Measurements from ENCODE around the gene COQ4.
"Not testable (repeated sequence)": the region's sequence is repeated elsewhere in the genome, so short reads cannot be mapped to it uniquely, and the experiment has no call there.

The COQ4 gene

DNA sequence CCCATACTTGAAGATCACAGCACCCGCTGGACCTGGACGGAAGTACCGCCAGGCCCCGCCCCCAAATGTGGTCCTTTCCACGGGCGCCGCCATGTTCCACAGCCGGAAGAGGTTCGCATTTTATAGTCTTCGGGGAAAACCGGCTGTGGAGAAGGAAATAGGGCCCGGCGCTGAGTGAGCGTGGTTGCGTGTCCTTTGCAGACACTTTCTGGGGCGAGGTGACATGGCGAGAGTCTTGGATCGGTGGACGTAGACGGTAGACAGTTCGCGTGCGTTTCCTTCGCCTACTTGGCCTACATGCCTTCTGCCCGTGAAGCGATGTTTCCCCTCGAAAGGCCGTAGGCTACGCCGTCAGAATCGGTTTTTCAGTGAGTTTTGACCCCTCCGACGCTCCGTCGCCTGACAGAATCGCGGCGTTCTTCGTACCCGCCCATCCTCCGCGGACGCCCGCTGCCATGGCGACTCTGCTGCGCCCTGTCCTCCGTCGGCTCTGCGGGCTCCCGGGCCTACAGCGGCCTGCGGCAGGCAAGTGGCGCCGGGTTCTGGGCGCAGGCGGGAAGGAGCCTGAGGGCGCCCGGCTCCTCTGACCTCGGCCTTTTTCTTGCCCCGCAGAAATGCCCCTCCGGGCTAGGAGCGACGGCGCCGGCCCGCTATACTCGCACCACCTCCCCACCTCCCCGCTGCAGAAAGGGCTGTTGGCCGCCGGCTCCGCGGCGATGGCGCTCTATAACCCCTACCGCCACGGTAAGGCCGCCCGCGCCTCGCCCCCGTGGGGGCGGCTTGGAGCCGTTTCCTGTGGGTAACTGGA is at the start of gene COQ4, which contains the start of gene TRUB2:
Gene COQ4 (plus strand): TSS at position 436 of the 808 bp plus-strand sequence. CDS start 20 bp downstream, at position 456.
Gene TRUB2 (minus strand): TSS at position 44 of the 808 bp plus-strand sequence. CDS start 39 bp downstream, at position 5.
- peak; percentile 74 to 87 for DNase-seq

- DNase-seq, result no peak
These were observed 48.4 kb upstream of the COQ4 start for GRCh38 chr9:128274245-128274644.

DNA sequence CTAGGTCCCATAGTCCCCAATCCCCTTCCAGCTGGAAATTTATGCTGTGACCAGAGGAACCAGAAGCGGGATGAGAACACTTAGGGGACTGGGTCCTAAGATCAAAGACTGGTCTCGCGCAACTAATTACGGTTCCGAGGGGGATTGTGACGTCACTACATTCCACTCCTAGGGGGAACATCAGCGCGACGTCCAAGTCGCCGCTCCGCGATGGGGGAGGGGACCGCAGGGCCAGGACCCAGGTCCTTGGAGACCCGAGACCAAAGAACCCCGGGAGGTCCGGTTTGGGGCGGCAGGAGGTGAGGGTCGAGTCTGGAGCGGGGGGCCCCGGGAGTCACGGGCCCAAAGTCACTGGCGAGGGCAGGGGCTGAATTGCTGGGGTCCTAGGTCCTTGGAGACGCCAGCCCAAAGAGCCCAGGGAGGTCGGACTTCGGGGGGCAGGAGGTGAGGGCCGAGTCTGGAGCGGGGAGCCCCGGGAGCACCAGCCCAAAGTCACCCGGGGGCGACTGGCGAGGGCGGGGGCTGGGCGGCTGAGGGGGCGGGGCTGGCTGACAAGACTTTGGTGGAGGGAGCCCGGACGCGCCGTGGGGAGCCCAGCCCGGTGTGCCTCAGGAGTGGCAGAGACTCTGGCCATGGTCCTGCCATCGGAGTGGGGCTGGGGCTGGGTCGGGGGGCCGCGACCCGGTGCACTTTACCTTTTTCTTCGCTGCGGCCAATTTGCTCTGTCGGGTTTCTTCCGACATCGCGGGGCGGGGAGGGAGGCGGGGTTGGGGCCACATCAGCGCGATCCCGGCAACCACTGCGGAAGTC is 47.2 kb upstream of the COQ4 start, which contains the start of gene GOLGA2:
Gene GOLGA2 (minus strand): TSS at position 810 of the 810 bp plus-strand sequence. CDS start 31 bp downstream, at position 779.
- no peak for DNase-seq

GRCh38 chr9:128276008-128276573 is 46.5 kb upstream of the COQ4 start, which contains the start of gene SWI5:
Gene SWI5, plus strand, starts transcription at chr9:128276276.
- peak; percentile 90 to 98 for DNase-seq

DNA sequence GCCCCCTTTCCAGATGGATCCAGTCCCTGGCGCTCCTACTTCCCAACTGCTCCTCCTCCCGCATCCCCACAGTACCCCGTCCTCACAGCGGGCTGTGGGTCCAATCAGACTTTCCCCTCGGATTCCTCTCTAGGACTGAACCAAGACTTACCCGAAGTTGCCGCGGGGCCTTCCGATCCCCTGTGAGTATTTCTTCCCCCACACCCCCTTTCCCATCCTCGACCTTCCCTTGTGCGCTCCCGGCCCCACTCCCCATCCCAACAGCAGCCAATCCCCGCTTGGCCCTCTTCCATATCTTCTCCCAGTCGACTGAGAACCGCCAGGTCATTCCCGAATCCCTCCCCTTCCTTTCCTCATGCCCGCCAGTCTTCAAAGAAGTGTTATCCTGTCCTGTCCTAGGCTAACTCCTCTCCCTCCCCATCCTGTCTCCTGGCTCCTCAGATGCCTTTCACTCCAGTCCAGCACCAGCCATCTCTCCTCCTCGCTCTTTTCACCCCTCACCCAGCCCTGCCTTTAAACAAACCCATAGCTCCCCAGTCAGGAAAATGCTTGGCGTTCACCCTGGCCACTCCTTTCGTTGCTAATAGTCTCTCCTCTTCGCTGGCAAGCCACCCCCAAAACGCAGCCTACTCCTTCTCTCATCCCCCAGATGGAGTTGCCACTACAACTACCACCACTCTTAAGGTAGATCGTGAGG is 45.9 kb upstream of the COQ4 start:
- no peak for DNase-seq

GRCh38 chr9:128279088-128280073 is 43.3 kb upstream of the COQ4 start:
- DNase-seq, result not testable (repeated sequence)

- no peak for DNase-seq
These were observed 42.5 kb upstream of the COQ4 start for GRCh38 chr9:128280084-128280622.

DNA sequence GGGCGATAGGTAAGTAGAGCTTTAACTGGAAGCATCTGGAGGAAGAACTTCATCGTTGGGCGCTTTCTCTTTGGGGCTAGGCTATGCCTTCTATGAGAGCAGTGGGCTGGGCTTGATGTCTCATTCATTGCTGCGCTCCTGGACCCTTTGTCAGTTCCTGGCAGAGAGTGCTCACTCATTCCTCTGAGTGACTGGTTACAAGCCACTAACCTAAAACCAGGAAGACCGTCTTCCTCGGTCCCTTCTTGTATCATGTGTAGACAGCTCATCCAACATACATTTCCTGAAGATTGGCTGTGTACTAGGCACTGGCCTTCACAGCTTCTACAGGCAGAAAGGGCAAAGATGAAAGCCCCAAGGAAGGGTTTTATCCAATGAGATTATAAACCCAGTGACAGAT is 40.1 kb upstream of the COQ4 start:
- no peak for DNase-seq

GRCh38 chr9:128285033-128285784 is 37.4 kb upstream of the COQ4 start:
- DNase-seq, result no peak

DNA sequence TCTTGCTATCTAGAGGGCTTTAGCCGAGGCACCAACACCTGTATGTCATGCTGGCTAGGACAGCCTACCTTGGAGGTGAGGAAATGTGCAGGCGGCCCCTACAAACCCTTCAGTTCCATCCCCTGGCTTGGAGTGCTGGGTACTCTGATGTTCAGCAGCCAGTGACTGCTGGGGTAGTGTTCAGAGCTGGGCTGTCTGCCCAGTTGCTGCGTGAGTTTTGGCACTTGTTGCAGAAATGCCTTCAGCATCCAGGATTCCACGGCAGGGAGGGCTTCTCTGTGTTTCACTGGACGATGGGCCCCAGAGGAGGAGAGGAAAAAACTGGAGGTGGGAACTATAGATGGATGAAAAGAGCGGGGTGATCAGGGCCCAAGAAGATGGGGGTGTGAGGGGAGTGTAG is 36.2 kb upstream of the COQ4 start:
- DNase-seq, result peak; percentile 14 to 55

DNA sequence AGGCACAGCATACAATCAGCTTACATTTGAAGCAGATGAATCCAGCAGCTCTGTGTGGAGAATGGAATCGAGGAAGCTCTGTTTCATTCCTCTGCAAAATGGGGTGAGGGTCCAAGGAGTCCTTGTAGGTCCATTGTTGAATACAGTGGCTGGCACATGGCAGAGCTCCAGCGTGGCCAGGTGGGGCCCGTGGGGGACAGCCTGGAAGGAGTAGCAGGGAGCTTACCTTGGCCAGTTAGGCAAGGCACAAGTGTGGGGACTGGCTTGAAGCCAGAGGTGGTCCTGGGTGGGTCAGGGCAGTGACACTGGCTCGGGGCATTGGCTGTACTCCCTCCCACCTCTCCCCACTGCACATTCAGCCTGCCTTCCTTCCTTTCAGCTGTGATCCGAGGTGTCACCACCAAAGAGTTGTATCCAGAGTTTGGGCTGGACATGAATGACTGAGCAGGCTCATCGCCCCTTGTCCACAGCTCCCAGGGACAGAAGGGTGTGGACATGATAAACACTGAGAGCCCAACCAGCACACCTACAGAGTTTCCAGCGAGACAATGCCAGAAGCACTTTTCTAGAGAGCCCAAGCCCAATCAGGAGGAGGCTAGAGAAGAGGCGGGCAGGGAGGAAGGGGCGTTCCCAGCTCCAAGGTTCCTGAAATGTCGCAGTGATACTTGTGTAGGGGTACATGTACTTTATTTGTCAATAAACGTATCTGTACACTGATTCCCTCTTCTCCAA is 34.2 kb upstream of the COQ4 start:
- DNase-seq, result no peak

DNA sequence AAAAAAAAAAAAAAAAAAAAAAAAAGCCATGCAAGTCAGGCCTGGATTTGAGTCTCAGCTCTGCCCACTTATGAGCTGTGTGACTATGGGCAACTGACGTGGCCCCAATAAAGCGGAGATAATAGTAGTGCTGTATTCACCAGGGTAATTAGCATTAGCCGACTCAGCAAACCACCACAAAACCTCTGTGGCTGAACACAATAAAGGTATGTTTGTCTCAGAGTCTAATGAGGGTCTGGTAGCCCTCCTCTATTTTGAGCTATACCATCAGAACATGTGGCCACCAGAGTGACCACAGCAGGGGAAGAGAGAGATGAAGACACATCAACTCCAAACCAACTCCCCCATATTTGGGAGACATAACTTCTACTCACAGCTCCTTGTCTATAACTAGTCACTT is 30.6 kb upstream of the COQ4 start:
- DNase-seq, result no peak

DNA sequence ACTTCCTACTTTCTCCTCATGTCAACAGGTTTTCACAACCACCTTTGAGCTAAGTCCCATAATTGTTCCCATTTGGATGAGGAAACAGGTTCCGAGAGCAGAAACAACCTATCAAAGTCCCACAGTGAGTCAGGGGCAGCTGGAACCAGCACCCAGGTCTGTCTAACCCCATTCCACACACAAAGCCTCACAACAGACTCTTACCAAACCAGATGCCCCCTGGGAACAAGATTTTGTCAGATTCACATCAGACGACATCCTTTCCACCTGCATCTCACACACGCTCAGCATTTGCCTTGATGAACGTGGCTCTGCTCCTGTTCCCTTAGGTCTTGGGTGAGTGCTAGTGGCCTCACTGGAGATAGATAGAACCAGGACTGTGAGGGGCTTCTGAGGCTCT is 29.5 kb upstream of the COQ4 start:
- no peak for DNase-seq

- no peak for DNase-seq
These were observed 28.5 kb upstream of the COQ4 start for GRCh38 chr9:128294142-128294541.

DNA sequence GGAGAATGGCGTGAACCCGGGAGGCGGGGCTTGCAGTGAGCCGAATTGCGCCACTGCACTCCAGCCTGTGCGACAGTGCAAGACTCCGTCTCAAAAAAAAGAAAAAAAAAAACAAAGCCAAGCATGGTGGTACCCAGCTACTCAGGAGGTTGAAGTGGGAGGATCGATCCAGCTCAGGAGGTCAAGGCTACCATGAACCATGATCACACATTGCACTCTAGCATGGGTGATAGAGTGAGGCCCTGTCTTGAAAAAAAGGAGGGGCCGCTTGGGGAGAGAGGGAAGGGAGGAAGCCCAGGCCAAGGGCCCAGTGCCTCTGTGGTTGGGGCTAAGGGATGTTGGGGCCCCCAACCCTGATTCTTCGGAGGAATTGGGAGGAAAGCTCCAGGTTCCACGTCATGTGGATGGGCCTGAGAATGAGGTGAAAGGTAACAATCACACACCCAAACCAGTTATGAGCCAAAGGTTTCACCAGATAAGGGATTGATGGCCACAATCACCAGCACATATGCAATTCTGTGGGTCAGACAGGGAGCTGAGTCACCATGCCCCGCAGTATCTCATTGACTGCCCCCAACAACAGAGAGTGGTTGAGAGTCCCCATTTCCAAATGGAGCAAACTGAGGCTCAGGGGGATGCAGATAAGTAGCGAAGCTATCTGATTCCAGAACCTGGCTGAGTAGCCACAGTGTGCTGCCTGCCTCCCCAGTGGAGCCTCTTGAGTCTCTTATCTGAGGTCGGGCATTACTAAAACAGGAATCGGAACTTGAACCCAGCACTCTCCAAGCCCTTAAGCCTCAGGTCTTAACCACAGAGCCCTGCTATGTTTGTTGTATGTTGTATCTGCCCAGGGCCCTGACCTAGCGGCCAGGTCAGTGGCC is 26.1 kb upstream of the COQ4 start:
- no peak for DNase-seq

- no peak for DNase-seq
These were observed 25.3 kb upstream of the COQ4 start for GRCh38 chr9:128297221-128297773.

- DNase-seq, result no peak
These were observed 23.8 kb upstream of the COQ4 start for GRCh38 chr9:128298535-128299482.

Data from NCI-H446 (cell line).